NCI-H748 treated with DMSO at 0.1 percent for 48 hours (cell line): ENCODE results near the gene CD247.

ENCODE experiments used
- DNase-seq: peaks from one replicate; lab custom pipeline; 2025; lab: John Stamatoyannopoulos, UW

CD247 gene

GRCh38 chr1:167413328-167413727 is 105.0 kb downstream of the CD247 start:
- DNase-seq = no peak

- DNase-seq = no peak
Measured at GRCh38 chr1:167412920-167413319, 105.4 kb downstream of the CD247 start.

DNA sequence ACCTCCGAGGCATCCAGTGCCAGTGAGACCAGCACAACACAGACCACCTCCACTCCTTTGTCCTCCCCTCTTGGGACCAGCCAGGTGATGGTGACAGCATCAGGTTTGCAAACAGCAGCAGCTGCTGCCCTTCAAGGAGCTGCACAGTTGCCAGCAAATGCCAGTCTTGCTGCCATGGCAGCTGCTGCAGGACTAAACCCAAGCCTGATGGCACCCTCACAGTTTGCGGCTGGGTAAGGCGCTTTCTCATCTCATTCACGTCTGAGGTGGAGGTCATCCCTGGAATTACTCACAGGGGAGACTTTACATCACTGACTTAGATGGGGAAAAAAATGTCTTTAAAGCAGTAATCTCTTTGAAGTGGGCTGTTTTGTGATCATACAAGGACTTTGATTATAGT is 106.3 kb downstream of the CD247 start:
- no peak for DNase-seq

DNA sequence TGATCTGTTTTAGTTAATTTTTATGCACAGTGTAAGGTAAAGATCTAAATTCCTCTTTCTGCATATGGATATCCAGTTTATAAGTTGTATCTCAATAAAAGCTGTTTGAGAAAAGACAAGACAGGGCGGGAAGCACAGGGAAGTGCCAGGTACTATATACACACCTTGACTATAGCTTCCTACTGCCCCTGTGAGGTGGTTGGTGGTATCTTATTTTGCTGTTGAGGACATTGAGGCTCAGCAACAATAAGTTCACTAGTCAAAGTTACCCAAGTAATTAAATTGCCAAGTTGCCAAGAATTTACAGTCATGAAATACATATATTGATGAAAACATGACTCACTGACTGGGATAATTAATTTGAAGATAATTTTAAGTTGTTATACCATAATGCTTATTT is 109.1 kb downstream of the CD247 start:
- DNase-seq = no peak

DNA sequence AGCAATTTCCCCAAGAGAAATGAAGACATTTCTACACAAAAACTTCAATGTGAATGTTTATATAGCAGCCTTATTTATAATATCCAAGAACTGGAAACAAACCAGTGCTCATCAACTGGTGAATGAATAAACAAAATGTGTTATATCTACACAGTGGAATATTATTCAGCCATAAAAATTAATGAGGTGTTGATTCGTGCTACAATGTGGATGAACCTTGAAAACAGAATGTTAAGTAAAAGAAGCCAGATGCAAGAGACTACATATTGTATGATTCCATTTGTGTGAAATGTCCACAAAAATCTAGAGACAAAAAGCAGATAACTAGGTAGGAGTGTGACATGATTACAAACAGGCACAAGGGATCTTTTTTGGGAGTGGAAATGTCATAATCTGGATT is 110.0 kb downstream of the CD247 start:
- no peak for DNase-seq

DNA sequence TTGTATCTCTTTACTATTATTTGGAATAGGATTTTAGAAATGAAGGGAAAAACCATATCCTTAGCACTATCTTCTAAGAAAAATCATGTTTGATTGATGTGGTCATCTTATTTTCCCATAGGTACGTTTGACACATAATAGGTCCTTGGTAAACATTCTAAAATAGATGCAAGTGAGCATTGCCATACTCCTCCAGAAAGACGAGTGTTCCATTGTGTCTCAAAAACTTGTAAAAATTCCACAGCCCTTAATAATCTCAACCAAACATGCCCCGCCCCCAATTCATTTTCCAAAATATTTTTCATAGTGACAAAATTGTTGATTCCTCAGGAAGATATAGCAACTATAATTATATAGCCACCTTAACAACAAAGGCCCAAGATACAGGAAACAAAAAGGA is 113.4 kb downstream of the CD247 start:
- no peak for DNase-seq

GRCh38 chr1:167404161-167404888 is 114.0 kb downstream of the CD247 start:
- no peak for DNase-seq

GRCh38 chr1:167401260-167401873 is 117.0 kb downstream of the CD247 start:
- peak; percentile 9 for DNase-seq

- DNase-seq = no peak
Measured at GRCh38 chr1:167400359-167400953, 117.9 kb downstream of the CD247 start.

DNA sequence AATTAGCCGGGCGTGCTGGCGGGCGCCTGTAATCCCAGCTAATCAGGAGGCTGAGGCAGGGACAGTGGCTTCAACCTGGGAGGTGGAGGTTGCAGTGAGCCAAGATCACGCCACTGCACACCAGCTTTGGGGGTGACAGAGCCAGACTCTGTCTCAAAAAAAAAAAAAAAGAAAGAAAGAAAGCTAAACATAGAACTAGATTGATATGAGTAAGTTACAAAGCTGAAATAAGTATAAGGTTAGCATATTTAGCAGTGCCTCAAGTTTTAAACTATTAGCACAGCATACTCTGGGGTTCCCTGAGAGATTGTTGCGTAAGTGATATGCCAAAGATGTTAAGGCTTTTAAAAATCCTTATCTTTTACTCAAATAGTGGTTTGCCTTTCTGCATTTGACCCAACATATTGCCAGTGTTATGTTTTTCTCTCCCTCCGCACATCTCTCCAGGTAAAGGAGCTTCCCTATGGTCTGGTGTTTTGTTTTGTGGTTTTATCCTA is 126.1 kb downstream of the CD247 start:
- DNase-seq = no peak

- no peak for DNase-seq
Measured at GRCh38 chr1:167388976-167389375, 129.4 kb downstream of the CD247 start.

- no peak for DNase-seq
Measured at GRCh38 chr1:167387251-167387910, 130.9 kb downstream of the CD247 start.
